Stimulated activated CD4-positive, alpha-beta T cell treated with anti-CD3 and anti-CD28 coated beads, Interleukin-12 subunit alpha, Interleukin-12 subunit beta, amount 100 ng/mL, for 48 hours (primary cell): ENCODE data around the gene HLA-B.
"Not testable (repeated sequence)": the region's sequence is repeated elsewhere in the genome, so short reads cannot be mapped to it uniquely, and the experiment has no call there.

ENCODE experiments used
- DNase-seq, 3 donors: peaks; one replicate each; pipeline ENCODE4 v3.0.0-alpha.2; 2020; ENCODE audit warnings: low read depth in 2 of 3, low spot score in 1 of 3

The HLA-B gene

GRCh38 chr6:31385041-31385440 lies 28.1 kb upstream of the HLA-B start:
- no peak for DNase-seq

GRCh38 chr6:31383149-31383548 lies 26.2 kb upstream of the HLA-B start:
- DNase-seq: peak in 1 of 3 donors; percentile 6

- no peak for DNase-seq
Measured at GRCh38 chr6:31381666-31382065, 24.7 kb upstream of the HLA-B start.

GRCh38 chr6:31379850-31380249 lies 22.9 kb upstream of the HLA-B start:
- DNase-seq: no peak

GRCh38 chr6:31378721-31379103 lies 21.7 kb upstream of the HLA-B start:
- no peak for DNase-seq

GRCh38 chr6:31378062-31378720 lies 21.2 kb upstream of the HLA-B start:
- no peak for DNase-seq

- DNase-seq: no peak
Measured at GRCh38 chr6:31377029-31377428, 20.1 kb upstream of the HLA-B start.

- DNase-seq: no peak
Measured at GRCh38 chr6:31375699-31376098, 18.7 kb upstream of the HLA-B start.

GRCh38 chr6:31374118-31374517 lies 17.1 kb upstream of the HLA-B start:
- DNase-seq: not testable (repeated sequence)

GRCh38 chr6:31368461-31368860 lies 11.5 kb upstream of the HLA-B start:
- DNase-seq: no peak

- DNase-seq: peak; percentile 81 to 86 (median 81)
Measured at GRCh38 chr6:31366693-31367470, 9.9 kb upstream of the HLA-B start.

- no peak for DNase-seq
Measured at GRCh38 chr6:31365864-31366263, 8.9 kb upstream of the HLA-B start.

GRCh38 chr6:31363811-31364210 lies 6.8 kb upstream of the HLA-B start:
- DNase-seq: no peak

GRCh38 chr6:31362751-31363150 lies 5.8 kb upstream of the HLA-B start:
- DNase-seq: no peak

GRCh38 chr6:31359581-31359980 lies 2.6 kb upstream of the HLA-B start:
- DNase-seq: no peak

- no peak for DNase-seq
Measured at GRCh38 chr6:31358302-31358701, 1.3 kb upstream of the HLA-B start.

GRCh38 chr6:31357886-31358285 lies 907 bp upstream of the HLA-B start:
- DNase-seq: no peak

GRCh38 chr6:31356216-31356945 lies 598 bp downstream of the HLA-B start:
- no peak for DNase-seq

GRCh38 chr6:31355583-31355948 lies 1.4 kb downstream of the HLA-B start:
- no peak for DNase-seq

GRCh38 chr6:31354864-31355582 lies 2.0 kb downstream of the HLA-B start:
- DNase-seq: no peak

GRCh38 chr6:31354158-31354863 lies 2.7 kb downstream of the HLA-B start:
- no peak for DNase-seq
